IMR-90 (cell line): ENCODE data around the gene ING3. TPM values are rescaled to one million over a fixed set of nuclear protein-coding genes. Genes with fewer than 3 reads are reported as not detected.

Experiments used
- ATAC-seq: fragments of 200-7000 bp; cut with Tn5 transposase; 2 replicates; pipeline ENCODE4 v1.9.1; 2020; ENCODE audit warnings: low read depth, mild to moderate bottlenecking, moderate library complexity
- BruUV-seq: library from RNA; stranded (reverse); fragments of 400-500 nt; replicated peaks from 2 replicates; lab custom pipeline; 2021; lab: Mats Ljungman, UMichigan
- CTCF ChIA-PET: fragments of 300-600 bp; formaldehyde crosslinking; extraction: SDS; loops from one replicate; lab custom pipeline; 2021; ENCODE audit warnings: antibody characterized with exemption; lab: Yijun Ruan, JAX
- POLR2A ChIA-PET: fragments of 300-600 bp; sonication (Branson Sonifier 250); formaldehyde crosslinking; loops from one replicate; lab custom pipeline; 2022; ENCODE audit warnings: antibody characterized with exemption; ENCODE audit not compliant: unreplicated experiment; lab: Charles Lee
- DNase-seq: peaks from one replicate; pipeline ENCODE4 v3.0.0; 2013
- H2AFZ ChIP-seq: replicated peaks from 2 replicates; pipeline ENCODE3; 2013; ENCODE audit warnings: low read length, mild to moderate bottlenecking; ENCODE audit not compliant: poor library complexity
- H2AK5ac ChIP-seq: 2 replicates; pipeline ENCODE4 v1.6.1; 2013; ENCODE audit warnings: low read depth, low read length, inconsistent platforms
- H2AK9ac ChIP-seq: replicated peaks from 2 replicates; pipeline ENCODE3; 2013; ENCODE audit warnings: mild to moderate bottlenecking, low read depth, low read length, moderate library complexity; ENCODE audit not compliant: poor library complexity
- H2BK120ac ChIP-seq: 2 replicates; pipeline ENCODE4 v1.6.1; 2013; ENCODE audit warnings: low read depth, low read length, inconsistent platforms
- H2BK15ac ChIP-seq: 3 replicates; pipeline ENCODE4 v1.6.1; 2013; ENCODE audit warnings: low read depth, low read length, inconsistent platforms
- H2BK20ac ChIP-seq: 2 replicates; pipeline ENCODE4 v1.6.1; 2013; ENCODE audit warnings: low read depth, mild to moderate bottlenecking, inconsistent platforms, low read length, moderate library complexity
- H2BK5ac ChIP-seq: 2 replicates; pipeline ENCODE4 v1.6.1; 2013; ENCODE audit warnings: mild to moderate bottlenecking, low read depth, low read length, inconsistent platforms; ENCODE audit not compliant: poor library complexity, severe bottlenecking
- H3K14ac ChIP-seq: replicated peaks from 2 replicates; pipeline ENCODE4 v1.6.1; 2013; ENCODE audit warnings: low read depth, low read length, inconsistent platforms
- H3K18ac ChIP-seq: 2 replicates; pipeline ENCODE4 v1.6.1; 2013; ENCODE audit warnings: low read depth, low read length, control low read depth
- H3K23ac ChIP-seq: 2 replicates; pipeline ENCODE4 v1.6.1; 2013; ENCODE audit warnings: low read depth, low read length, inconsistent platforms
- H3K27ac ChIP-seq: 2 replicates; pipeline ENCODE4 v1.5.1; 2013; ENCODE audit warnings: mild to moderate bottlenecking, control low read depth, low read length; ENCODE audit not compliant: insufficient read depth
- H3K27me3 ChIP-seq: 2 replicates; pipeline ENCODE4 v1.6.1; 2013; ENCODE audit warnings: low read length; ENCODE audit not compliant: control insufficient read depth, insufficient read depth
- H3K36me3 ChIP-seq: 2 replicates; pipeline ENCODE4 v1.6.1; 2013; ENCODE audit warnings: low read length, mixed read lengths; ENCODE audit not compliant: control insufficient read depth, insufficient read depth
- H3K4ac ChIP-seq: 2 replicates; pipeline ENCODE4 v1.6.1; 2013; ENCODE audit warnings: low read depth, low read length, inconsistent platforms
- H3K4me1 ChIP-seq: 2 replicates; pipeline ENCODE4 v1.6.1; 2013; ENCODE audit warnings: low read length, mixed read lengths; ENCODE audit not compliant: control insufficient read depth, insufficient read depth
- H3K4me2 ChIP-seq: 2 replicates; pipeline ENCODE4 v1.6.1; 2013; ENCODE audit warnings: low read depth, mild to moderate bottlenecking, control low read depth, low read length, moderate library complexity
- H3K4me3 ChIP-seq: 2 replicates; pipeline ENCODE4 v1.5.1; 2013; ENCODE audit warnings: low read depth, mild to moderate bottlenecking, control low read depth, low read length, moderate library complexity; ENCODE audit not compliant: insufficient read depth
- H3K56ac ChIP-seq: 2 replicates; pipeline ENCODE4 v1.6.1; 2013; ENCODE audit warnings: low read length, inconsistent platforms; ENCODE audit not compliant: insufficient read depth; ENCODE audit errors: extremely low read depth
- H3K79me1 ChIP-seq, 2 experiments: 2 replicates each; pipeline ENCODE4 v1.6.1; 2013; ENCODE audit warnings: low read length in 2 of 2, inconsistent platforms in 1 of 2, low read depth in 1 of 2
- H3K9ac ChIP-seq: 2 replicates; pipeline ENCODE4 v1.6.1; 2013; ENCODE audit warnings: low read depth, low read length, control low read depth
- H3K9me1 ChIP-seq: 2 replicates; pipeline ENCODE4 v1.6.1; 2013; ENCODE audit warnings: low read length, inconsistent platforms; ENCODE audit not compliant: insufficient read depth
- H3K9me3 ChIP-seq: 2 replicates; pipeline ENCODE4 v1.6.1; 2013; ENCODE audit warnings: low read length; ENCODE audit not compliant: control insufficient read depth, insufficient read depth
- H4K20me1 ChIP-seq: 2 replicates; pipeline ENCODE4 v1.6.1; 2013; ENCODE audit warnings: low read length, inconsistent platforms; ENCODE audit not compliant: insufficient read depth
- H4K5ac ChIP-seq: 2 replicates; pipeline ENCODE4 v1.6.1; 2013; ENCODE audit warnings: mild to moderate bottlenecking, low read depth, low read length, control low read depth
- H4K8ac ChIP-seq, 2 experiments: 2 replicates each; pipeline ENCODE4 v1.6.1; 2013; ENCODE audit warnings: low read depth in 2 of 2, low read length in 2 of 2, control low read depth in 1 of 2, inconsistent platforms in 1 of 2
- H4K91ac ChIP-seq: 2 replicates; pipeline ENCODE4 v1.6.1; 2013; ENCODE audit warnings: low read depth, low read length, inconsistent platforms; ENCODE audit not compliant: insufficient read depth
- BHLHE40 ChIP-seq: fragments of 150-350 bp; IDR thresholded peaks from 2 replicates; pipeline ENCODE4 v1.6.1; 2016; ENCODE audit warnings: mild to moderate bottlenecking, low read depth, low read length
- CEBPB ChIP-seq: IDR thresholded peaks from 2 replicates; pipeline ENCODE4 v1.6.1; 2012; ENCODE audit warnings: low read depth, low read length, improper control_type of control experiment
- CHD1 ChIP-seq: IDR thresholded peaks from 2 replicates; pipeline ENCODE4 v1.6.1; 2012; ENCODE audit warnings: low read depth, low read length, improper control_type of control experiment
- CTCF ChIP-seq: conservative IDR thresholded peaks from 2 replicates; pipeline ENCODE4 v1.5.1; 2012; ENCODE audit warnings: mild to moderate bottlenecking, low read depth, low read length, improper control_type of control experiment
- ELK1 ChIP-seq: fragments of 150-350 bp; IDR thresholded peaks from 2 replicates; pipeline ENCODE4 v1.6.1; 2016; ENCODE audit warnings: low read depth, mild to moderate bottlenecking, low read length, moderate library complexity, borderline replicate concordance
- FOS ChIP-seq: fragments of 150-350 bp; IDR thresholded peaks from 2 replicates; pipeline ENCODE4 v1.6.1; 2016; ENCODE audit warnings: low read depth, low read length
- MAFK ChIP-seq: IDR thresholded peaks from 2 replicates; pipeline ENCODE4 v1.6.1; 2012; ENCODE audit warnings: low read depth, low read length, improper control_type of control experiment
- MAZ ChIP-seq: IDR thresholded peaks from 2 replicates; pipeline ENCODE4 v1.6.1; 2012; ENCODE audit warnings: low read depth, mild to moderate bottlenecking, low read length, improper control_type of control experiment, moderate library complexity, borderline replicate concordance
- MXI1 ChIP-seq: IDR thresholded peaks from 2 replicates; pipeline ENCODE4 v1.6.1; 2012; ENCODE audit warnings: low read depth, mild to moderate bottlenecking, low read length, moderate library complexity, borderline replicate concordance
- NFE2L2 ChIP-seq: fragments of 150-350 bp; IDR thresholded peaks from 2 replicates; pipeline ENCODE4 v1.6.1; 2016; ENCODE audit warnings: low read depth, mild to moderate bottlenecking, low read length
- RAD21 ChIP-seq: IDR thresholded peaks from 2 replicates; pipeline ENCODE4 v1.6.1; 2012; ENCODE audit warnings: low read length, improper control_type of control experiment
- RCOR1 ChIP-seq: IDR thresholded peaks from 2 replicates; pipeline ENCODE4 v1.6.1; 2012; ENCODE audit warnings: mild to moderate bottlenecking, low read length, improper control_type of control experiment; ENCODE audit not compliant: insufficient replicate concordance
- RFX5 ChIP-seq: IDR thresholded peaks from 2 replicates; pipeline ENCODE4 v1.8.0; 2012; ENCODE audit warnings: low read depth, mild to moderate bottlenecking, low read length, moderate library complexity
- SMC3 ChIP-seq: fragments of 150-350 bp; IDR thresholded peaks from 2 replicates; pipeline ENCODE4 v1.6.1; 2016; ENCODE audit warnings: low read depth, mild to moderate bottlenecking, antibody characterized with exemption, low read length, moderate library complexity
- dilution Hi-C: fragments of 300-500 bp; cut with HindIII; formaldehyde crosslinking; loops from one replicate; pipeline ENCODE4 v1.14.3; 2018; ENCODE audit warnings: low sequenced_read_pairs; ENCODE audit not compliant: unreplicated experiment
- in situ Hi-C: fragments of 300-500 bp; cut with MboI; formaldehyde crosslinking; loops from 3 replicates; pipeline ENCODE4 v1.14.3; 2019; ENCODE audit warnings: low sequenced_read_pairs, inconsistent platforms, mixed read lengths
- intact Hi-C: fragments of 100-400 bp; cut with micrococcal nuclease; formaldehyde crosslinking; loops from 2 replicates; pipeline ENCODE4 v1.10.0; 2022
- polyA plus RNA-seq, 3 experiments: library from polyadenylated mRNA; depleted of rRNA; stranded (reverse); fragments of >200 nt; gene quantifications; 2 replicates each; pipeline ENCODE4 v1.2.3, GENCODE V29; 2012; ENCODE audit warnings: low replicate concordance in 1 of 3
- total RNA-seq: library from RNA; depleted of rRNA; stranded (reverse); fragments of >200 nt; gene quantifications from 2 replicates; pipeline ENCODE4 v1.2.3, GENCODE V29; 2012

ING3 gene
- total and polyA plus RNA-seq, 2 of the 4 experiments (the other 2 are of a cell fraction): 7.2 to 11.3 TPM

- Histone ChIP-seq H3K4me1 (peaks cover 5% of the 10 kb centered on the region), H3K4me3 (peak overlapping the region; percentile 37; the same call in 1 of the 2 replicates), H4K5ac (peak overlapping the region; percentile 48; the same call in 1 of the 2 replicates), H3K9ac (peak overlapping the region; percentile 23; the same call in 1 of the 2 replicates), H2BK120ac (peak overlapping the region; percentile 83), H3K9me1 (peaks cover 6% of the 10 kb centered on the region; the same call in 1 of the 2 replicates), H2BK5ac (peak overlapping the region; percentile 98), H4K8ac (peak overlapping the region in 1 of 2 experiments; percentile 59; a peak in 2 of 4 replicates), H3K27me3 (no peaks in the 10 kb centered on the region), H2AFZ (no peak overlapping the region), H3K14ac (peak overlapping the region; percentile 70; the same call in 1 of the 2 replicates), H2BK20ac (peak overlapping the region; percentile 52; the same call in 1 of the 2 replicates), H2BK15ac (no peak overlapping the region), H3K4ac (peak overlapping the region; percentile 40; the same call in 1 of the 2 replicates), H3K18ac (peak overlapping the region; percentile 46; the same call in 1 of the 2 replicates), H4K20me1 (no peaks in the 10 kb centered on the region; the same call in 1 of the 2 replicates), H3K23ac (peak overlapping the region; percentile 62; the same call in 1 of the 2 replicates), H2AK9ac (no peak overlapping the region), H3K27ac (no peak overlapping the region), H3K56ac (peak overlapping the region; percentile 52; the same call in 1 of the 2 replicates), H4K91ac (peak overlapping the region; percentile 30; the same call in 1 of the 2 replicates), H3K79me1 (peaks cover 13 to 40% of the 10 kb centered on the region in 2 experiments), H3K4me2 (peak overlapping the region; percentile 86), H2AK5ac (no peak overlapping the region), H3K9me3 (no peaks in the 10 kb centered on the region), H3K36me3 (no peaks in the 10 kb centered on the region; the same call in 1 of the 2 replicates)
- no TSS peak for BruUV-seq
- DNase-seq (no peak), ATAC-seq (no peak)
- POLR2A ChIA-PET: no interaction called here
- intact Hi-C loops: no loop called here
- CTCF ChIA-PET: no interaction called here
- dilution Hi-C loops: loop anchor here (25.0 kb wide), 1 partner anchor 95 kb away; no protein-coding TSS in a partner anchor
- in situ Hi-C loops: loop anchor here (5.0 to 25.0 kb wide), 2 partner anchors 85 to 345 kb away; partner anchors contain the start of gene WNT16
- TF ChIP-seq RCOR1 (no peak), CTCF (no peak), FOS (no peak), MXI1 (no peak), SMC3 (no peak), RFX5 (no peak), RAD21 (no peak), CEBPB (no peak), MAFK (no peak), NFE2L2 (no peak), BHLHE40 (no peak), ELK1 (no peak), CHD1 (no peak), MAZ (no peak)
Measured at GRCh38 chr7:120992272-120992964, 41.8 kb downstream of the ING3 start.
